CD14-positive monocyte (primary cell): ENCODE measurements around the gene XIRP1. TPM values are rescaled to one million over a fixed set of nuclear protein-coding genes. Genes with fewer than 3 reads are reported as not detected.

Experiments used
- DNase-seq, 3 donors: peaks; one replicate each; pipeline ENCODE4 v3.0.0-alpha.2; 2011 to 2022
- H2AFZ ChIP-seq: 2 replicates; pipeline ENCODE4 v1.6.0; 2012; ENCODE audit warnings: mild to moderate bottlenecking, low read depth, low read length, inconsistent platforms; ENCODE audit not compliant: insufficient read depth, poor library complexity, severe bottlenecking
- H3K27ac ChIP-seq, 2 donors: 1 replicate in 1 of 2; 2 replicates in 1 of 2; pipeline ENCODE4 v1.5.1; 2012 to 2013; ENCODE audit warnings: low read length in 2 of 2, control low read depth in 1 of 2, inconsistent platforms in 1 of 2, low read depth in 1 of 2, mild to moderate bottlenecking in 1 of 2
- H3K27me3 ChIP-seq, 2 donors: one replicate each; pipeline versions ENCODE4 v1.6.0 to v1.6.1; 2011 to 2013; ENCODE audit warnings: low read length in 2 of 2; ENCODE audit not compliant: control insufficient read depth in 2 of 2, insufficient read depth in 2 of 2
- H3K36me3 ChIP-seq, 2 donors: replicated peaks in 1 of 2; 1 replicate in 1 of 2; 2 replicates in 1 of 2; pipeline versions ENCODE4 v1.5.1 to v1.6.1; 2012 to 2013; ENCODE audit warnings: low read length in 2 of 2, control low read depth in 1 of 2, inconsistent platforms in 1 of 2, mild to moderate bottlenecking in 1 of 2; ENCODE audit not compliant: insufficient read depth in 2 of 2, control insufficient read depth in 1 of 2
- H3K4me1 ChIP-seq, 2 donors: 1 replicate in 1 of 2; 2 replicates in 1 of 2; pipeline versions ENCODE4 v1.5.1 to v1.6.1; 2012 to 2013; ENCODE audit warnings: low read length in 2 of 2, control low read depth in 1 of 2, inconsistent platforms in 1 of 2, mild to moderate bottlenecking in 1 of 2, moderate library complexity in 1 of 2; ENCODE audit not compliant: insufficient read depth in 2 of 2, control insufficient read depth in 1 of 2
- H3K4me2 ChIP-seq: replicated peaks from 2 replicates; pipeline ENCODE3; 2012; ENCODE audit warnings: low read length, moderate library complexity, mild to moderate bottlenecking; ENCODE audit not compliant: poor library complexity, severe bottlenecking; ENCODE audit errors: extremely low read depth
- H3K4me3 ChIP-seq, 3 experiments: fragments of 200-600 bp in 1 of 3; sonication (generic) in 1 of 3; replicated peaks in 1 of 3; 1 replicate in 2 of 3; 2 replicates in 1 of 3; pipeline ENCODE4 v1.5.1; 2011 to 2013; ENCODE audit warnings: low read length in 3 of 3, mild to moderate bottlenecking in 3 of 3, control low read depth in 2 of 3, low read depth in 2 of 3, inconsistent platforms in 1 of 3, moderate library complexity in 1 of 3
- H3K79me2 ChIP-seq: 2 replicates; pipeline ENCODE4 v1.6.0; 2012; ENCODE audit warnings: mild to moderate bottlenecking, control low read depth, inconsistent platforms, low read length, moderate library complexity; ENCODE audit not compliant: insufficient read depth
- H3K9ac ChIP-seq: 2 replicates; pipeline ENCODE4 v1.6.0; 2017; ENCODE audit warnings: low read length, mild to moderate bottlenecking; ENCODE audit not compliant: insufficient read depth, poor library complexity, severe bottlenecking
- H3K9me3 ChIP-seq, 2 donors: replicated peaks in 1 of 2; 1 replicate in 1 of 2; 2 replicates in 1 of 2; pipeline versions ENCODE4 v1.5.1 to v1.6.1; 2012 to 2013; ENCODE audit warnings: low read length in 2 of 2, control low read depth in 1 of 2; ENCODE audit not compliant: control insufficient read depth in 1 of 2, insufficient read depth in 1 of 2
- H4K20me1 ChIP-seq: 2 replicates; pipeline ENCODE4 v1.6.0; 2012; ENCODE audit warnings: mild to moderate bottlenecking, low read length, control low read depth, moderate library complexity; ENCODE audit not compliant: insufficient read depth
- H3K27ac Mint-ChIP-seq, 7 donors: one replicate each; pipeline ENCODE4 v1.8.0; 2020; ENCODE audit warnings: mild to moderate bottlenecking in 7 of 7, mixed read lengths in 7 of 7, moderate library complexity in 6 of 7, inconsistent platforms in 2 of 7
- H3K27me3 Mint-ChIP-seq, 3 donors: one replicate each; pipeline ENCODE4 v1.8.0; 2021 to 2022; ENCODE audit warnings: low read depth in 3 of 3, mild to moderate bottlenecking in 3 of 3, mixed read lengths in 3 of 3, moderate library complexity in 3 of 3, inconsistent platforms in 1 of 3
- H3K36me3 Mint-ChIP-seq, 2 donors: one replicate each; pipeline ENCODE4 v1.8.0; 2020; ENCODE audit warnings: mixed read lengths in 2 of 2, inconsistent platforms in 1 of 2, mild to moderate bottlenecking in 1 of 2
- H3K4me1 Mint-ChIP-seq: one replicate; pipeline ENCODE4 v1.8.0; 2020; ENCODE audit warnings: mild to moderate bottlenecking, mixed read lengths
- H3K4me3 Mint-ChIP-seq, 2 donors: one replicate each; pipeline ENCODE4 v1.8.0; 2020; ENCODE audit warnings: mild to moderate bottlenecking in 2 of 2, mixed read lengths in 2 of 2, moderate library complexity in 1 of 2
- H3K9me3 Mint-ChIP-seq, 7 donors: one replicate each; pipeline ENCODE4 v1.8.0; 2020 to 2022; ENCODE audit warnings: mixed read lengths in 7 of 7, mild to moderate bottlenecking in 6 of 7, moderate library complexity in 6 of 7, inconsistent platforms in 2 of 7
- WGBS: methylation state at CpG from one replicate; pipeline ENCODE4 v1.1.5; 2013; ENCODE audit warnings: missing lambda C conversion rate; ENCODE audit not compliant: insufficient coverage; 5-methylcytosine and 5-hydroxymethylcytosine counted together
- intact Hi-C, 2 donors: fragments of 100-400 bp; cut with micrococcal nuclease; formaldehyde crosslinking; loops; one replicate each; pipeline versions ENCODE4 v1.15.0 to v1.15.1; 2023
- polyA plus RNA-seq, 3 donors: library from polyadenylated mRNA; depleted of rRNA in 1 of 3; unstranded in 2 of 3; stranded (reverse) in 1 of 3; fragments of 300-500 nt in 2 of 3; fragments of >200 nt in 1 of 3; fragmentation: Illumina TruSeq in 2 of 3; gene quantifications; 1 replicate in 2 of 3; 2 replicates in 1 of 3; pipeline ENCODE4 v1.2.3, GENCODE V29; 2012 to 2021
- TF ChIP-seq, protein P1 (sequence below): fragments of 200-600 bp; IDR thresholded peaks from one replicate; pipeline ENCODE4 v1.8.0; 2022; ENCODE audit warnings: antibody characterized with exemption, mild to moderate bottlenecking

The XIRP1 gene
- polyA plus RNA-seq, 3 donors, result not detected

DNA sequence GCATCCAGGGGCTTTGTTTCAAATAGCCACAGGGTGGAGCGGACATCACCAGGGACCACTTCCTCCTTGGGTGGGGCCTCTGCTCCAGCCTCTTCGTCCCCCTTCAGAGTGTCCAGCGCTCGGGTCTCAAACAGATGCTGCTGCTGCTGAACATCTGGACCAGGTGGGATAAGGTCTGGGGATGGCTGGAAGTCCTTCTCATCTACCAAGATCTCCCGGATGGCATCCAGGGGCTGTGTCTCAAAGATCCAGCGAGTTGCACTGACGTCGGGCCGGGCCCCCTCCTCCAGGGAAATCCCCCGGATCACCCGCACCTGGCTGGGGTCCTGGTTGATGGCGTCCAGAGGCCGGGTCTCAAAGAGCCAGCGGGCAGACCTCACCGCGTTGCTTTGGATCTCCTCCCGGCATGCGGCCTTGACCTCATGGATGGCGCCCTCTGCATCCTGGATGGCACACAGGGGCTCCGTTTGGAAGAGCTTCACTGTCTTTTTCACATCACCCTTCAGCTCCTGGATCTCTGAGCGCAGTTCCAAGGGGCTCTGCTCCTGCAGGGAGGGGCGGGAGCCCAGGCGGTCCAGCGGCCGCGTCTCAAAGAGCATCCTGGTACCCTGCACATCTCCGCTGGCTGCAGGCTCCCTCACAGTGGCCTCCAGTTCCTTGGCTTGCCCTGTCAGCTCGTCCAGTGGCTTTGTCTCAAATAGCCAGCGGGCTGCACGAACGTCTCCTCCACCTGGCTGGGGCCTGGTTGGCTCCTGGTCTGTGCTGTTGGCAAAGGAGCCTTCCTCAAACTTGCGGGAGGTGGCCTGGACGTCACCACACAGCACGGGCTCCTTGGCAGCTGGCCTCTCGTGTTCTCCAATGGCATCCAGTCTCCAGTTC lies 3.9 kb downstream of the XIRP1 start:
- no peak overlapping the region for H3K27ac ChIP-seq
- H3K79me2 ChIP-seq, result no peaks in the 10 kb centered on the region
- no peak for DNase-seq
- Mint-ChIP-seq H3K4me3 (no peak overlapping the region), H3K4me1 (peaks cover 8% of the 10 kb centered on the region), H3K36me3 (no peaks in the 10 kb centered on the region), H3K27me3 (peaks cover 0 to 4% (median 0%) of the 10 kb centered on the region in 3 donors), H3K27ac (no peak overlapping the region), H3K9me3 (peaks cover 0 to 3% (median 0%) of the 10 kb centered on the region in 7 donors)
- intact Hi-C loops, result loop anchor here (1.0 to 2.0 kb wide), 3 partner anchors 100 to 104 kb away; no protein-coding TSS in a partner anchor
- no peaks in the 10 kb centered on the region for H3K4me1 ChIP-seq
- H3K9me3 ChIP-seq, result no peaks in the 10 kb centered on the region
- H3K9ac ChIP-seq, result no peak overlapping the region
- TF ChIP-seq, protein P1, sequence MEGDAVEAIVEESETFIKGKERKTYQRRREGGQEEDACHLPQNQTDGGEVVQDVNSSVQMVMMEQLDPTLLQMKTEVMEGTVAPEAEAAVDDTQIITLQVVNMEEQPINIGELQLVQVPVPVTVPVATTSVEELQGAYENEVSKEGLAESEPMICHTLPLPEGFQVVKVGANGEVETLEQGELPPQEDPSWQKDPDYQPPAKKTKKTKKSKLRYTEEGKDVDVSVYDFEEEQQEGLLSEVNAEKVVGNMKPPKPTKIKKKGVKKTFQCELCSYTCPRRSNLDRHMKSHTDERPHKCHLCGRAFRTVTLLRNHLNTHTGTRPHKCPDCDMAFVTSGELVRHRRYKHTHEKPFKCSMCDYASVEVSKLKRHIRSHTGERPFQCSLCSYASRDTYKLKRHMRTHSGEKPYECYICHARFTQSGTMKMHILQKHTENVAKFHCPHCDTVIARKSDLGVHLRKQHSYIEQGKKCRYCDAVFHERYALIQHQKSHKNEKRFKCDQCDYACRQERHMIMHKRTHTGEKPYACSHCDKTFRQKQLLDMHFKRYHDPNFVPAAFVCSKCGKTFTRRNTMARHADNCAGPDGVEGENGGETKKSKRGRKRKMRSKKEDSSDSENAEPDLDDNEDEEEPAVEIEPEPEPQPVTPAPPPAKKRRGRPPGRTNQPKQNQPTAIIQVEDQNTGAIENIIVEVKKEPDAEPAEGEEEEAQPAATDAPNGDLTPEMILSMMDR, result no peak
- WGBS, result 95% methylated on average over 32 of the region's 35 CpGs
- H4K20me1 ChIP-seq, result no peaks in the 10 kb centered on the region
- no peaks in the 10 kb centered on the region for H3K27me3 ChIP-seq
- no peaks in the 10 kb centered on the region for H3K36me3 ChIP-seq
- H3K4me3 ChIP-seq, result no peak overlapping the region
- no peak overlapping the region for H3K4me2 ChIP-seq
- H2AFZ ChIP-seq, result no peak overlapping the region

DNA sequence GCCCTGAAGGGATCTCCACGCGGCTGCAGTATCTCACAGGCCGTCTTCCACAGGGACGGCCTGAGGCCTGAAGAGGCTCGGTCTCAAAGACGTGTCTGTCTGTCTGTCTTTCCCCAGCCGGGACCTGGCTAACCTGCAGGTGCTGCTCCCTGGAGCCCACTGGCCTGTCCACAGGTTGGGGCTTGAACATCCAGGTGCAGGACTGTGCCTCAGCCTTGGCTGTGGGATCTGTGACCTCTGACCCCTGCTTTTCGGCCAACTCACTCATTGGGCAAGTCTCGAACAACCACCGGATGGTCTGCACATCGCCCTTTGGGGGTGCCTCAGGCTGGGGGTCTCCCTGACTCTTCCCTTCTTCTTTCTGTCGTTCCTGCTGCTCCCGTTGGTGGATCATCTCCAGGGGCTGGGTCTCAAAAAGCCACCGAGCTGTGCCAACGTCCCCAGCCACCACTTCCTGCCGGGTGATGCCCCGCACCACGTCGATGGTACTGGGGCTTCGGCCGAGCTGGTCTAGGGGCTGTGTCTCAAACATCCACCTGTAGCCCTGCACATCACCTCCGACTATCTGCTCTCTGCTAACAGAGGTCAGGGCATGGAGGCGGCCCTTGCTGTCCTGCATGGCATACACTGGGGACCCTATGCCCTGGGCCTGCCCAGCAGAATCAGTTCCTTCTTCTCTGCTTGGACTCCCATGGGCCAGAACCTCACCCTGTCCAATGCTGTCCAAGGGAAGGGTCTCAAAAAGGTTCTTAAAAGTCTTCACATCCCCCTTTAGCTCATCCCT lies 4.8 kb downstream of the XIRP1 start:
- intact Hi-C loops, result loop anchor here in 1 of 2 donors (2.0 kb wide), 1 partner anchor 101 kb away; no protein-coding TSS in a partner anchor
- H3K4me3 ChIP-seq, result no peak overlapping the region
- Mint-ChIP-seq H3K4me3 (no peak overlapping the region), H3K36me3 (no peaks in the 10 kb centered on the region), H3K27ac (no peak overlapping the region), H3K4me1 (peaks cover 8% of the 10 kb centered on the region), H3K27me3 (peaks cover 0 to 4% (median 0%) of the 10 kb centered on the region in 3 donors), H3K9me3 (peaks cover 0 to 3% (median 0%) of the 10 kb centered on the region in 7 donors)
- no peaks in the 10 kb centered on the region for H3K27me3 ChIP-seq
- H3K27ac ChIP-seq, result no peak overlapping the region
- DNase-seq, result no peak
- no peaks in the 10 kb centered on the region for H3K36me3 ChIP-seq
- TF ChIP-seq, protein P1, result no peak
- H3K4me1 ChIP-seq, result no peaks in the 10 kb centered on the region
- H4K20me1 ChIP-seq, result no peaks in the 10 kb centered on the region
- WGBS, result 85% methylated on average over 23 of the region's 23 CpGs
- no peak overlapping the region for H2AFZ ChIP-seq
- H3K9me3 ChIP-seq, result no peaks in the 10 kb centered on the region
- no peak overlapping the region for H3K4me2 ChIP-seq
- H3K9ac ChIP-seq, result no peak overlapping the region
- H3K79me2 ChIP-seq, result no peaks in the 10 kb centered on the region
